ENCODE data around the gene PTPRG.

The PTPRG gene

DNA sequence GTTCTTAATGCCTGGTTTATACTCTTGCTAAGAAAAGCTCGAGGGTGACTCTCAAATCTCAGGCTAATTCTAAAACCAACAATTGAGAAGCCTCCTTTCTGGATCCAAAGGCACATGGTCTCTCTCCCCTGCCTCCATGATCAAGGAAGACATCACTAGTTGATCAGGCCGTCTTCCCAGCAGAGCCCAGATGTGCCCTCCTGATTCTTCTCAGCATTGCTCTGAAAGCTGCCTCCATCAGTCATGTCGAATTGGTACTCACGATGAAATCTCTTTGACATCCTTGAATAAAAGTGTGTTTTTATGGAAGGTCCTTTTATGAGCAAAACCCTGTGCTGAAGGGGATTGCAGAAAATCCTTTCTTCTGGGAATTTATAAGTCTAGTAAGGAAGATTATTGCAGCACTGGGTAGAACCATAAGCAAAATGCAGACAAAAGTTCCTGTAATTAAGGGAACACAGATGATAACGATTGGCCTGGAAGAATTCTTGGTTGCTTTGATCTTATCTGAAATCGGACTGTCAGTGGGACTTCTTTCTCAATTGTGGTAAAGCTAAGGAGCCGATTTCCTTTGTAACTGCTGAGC lies 345.9 kb downstream of the PTPRG start:
- Histone ChIP-seq H3K4me2 (ENCODE audit: low read length) (no peak overlapping the region), H3F3A (ENCODE audit: control insufficient read depth, insufficient read depth) (no peaks in the 10 kb centered on the region), H3K4me3 (ENCODE audit: low read length) (no peak overlapping the region), H3K9me3 (ENCODE audit: control insufficient read depth, insufficient read depth, low read length) (no peaks in the 10 kb centered on the region), H4K20me1 (ENCODE audit: control insufficient read depth, insufficient read depth, low read depth, low read length) (no peaks in the 10 kb centered on the region), H3K36me3 (ENCODE audit: control insufficient read depth, low read length) (no peaks in the 10 kb centered on the region), H3K4me1 (ENCODE audit: control insufficient read depth, low read length) (peaks cover 25% of the 10 kb centered on the region), H3K27me3 (ENCODE audit: control insufficient read depth, low read length) (no peaks in the 10 kb centered on the region), H3K27ac (ENCODE audit: low read depth, low read length) (no peak overlapping the region), H3K79me2 (ENCODE audit: control insufficient read depth, low read length) (no peaks in the 10 kb centered on the region), H3K9me2 (replicated peaks; ENCODE audit: control insufficient read depth, low read length) (no peaks in the 10 kb centered on the region)
- TF ChIP-seq EZH2phosphoT487 (IDR thresholded peaks at IDR 0.05; ENCODE audit: borderline replicate concordance, low read length), result no peak
- no peak for TF ChIP-seq CTCF (IDR thresholded peaks at IDR 0.05; ENCODE audit: low read depth, low read length, poor library complexity, severe bottlenecking)

DNA sequence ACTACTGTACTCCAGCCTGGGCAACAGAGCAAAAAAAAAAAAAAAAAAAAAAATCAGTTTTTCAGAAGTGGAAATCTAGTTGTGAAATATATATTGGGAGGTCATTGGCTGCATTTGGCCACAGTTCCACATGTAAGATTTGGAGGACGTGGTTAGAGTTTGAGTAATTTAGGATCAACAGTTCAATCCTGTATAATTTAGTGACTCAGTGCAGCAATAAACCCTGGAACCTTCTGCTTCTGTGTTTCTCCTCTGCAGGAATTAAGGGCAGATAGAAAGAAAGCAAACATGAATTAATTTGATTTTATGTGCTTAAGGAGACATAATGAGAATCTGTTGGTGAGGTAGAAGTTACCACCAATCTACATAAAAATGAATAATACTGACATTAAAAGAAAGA lies 347.0 kb downstream of the PTPRG start:
- Histone ChIP-seq H3K27me3 (ENCODE audit: control insufficient read depth, low read length) (no peaks in the 10 kb centered on the region), H3K4me3 (ENCODE audit: low read length) (no peak overlapping the region), H3K79me2 (ENCODE audit: control insufficient read depth, low read length) (no peaks in the 10 kb centered on the region), H4K20me1 (ENCODE audit: control insufficient read depth, insufficient read depth, low read depth, low read length) (no peaks in the 10 kb centered on the region), H3K36me3 (ENCODE audit: control insufficient read depth, low read length) (no peaks in the 10 kb centered on the region), H3K27ac (ENCODE audit: low read depth, low read length) (no peak overlapping the region), H3K9me2 (replicated peaks; ENCODE audit: control insufficient read depth, low read length) (no peaks in the 10 kb centered on the region), H3K4me2 (ENCODE audit: low read length) (no peak overlapping the region), H3K4me1 (ENCODE audit: control insufficient read depth, low read length) (peaks cover 20% of the 10 kb centered on the region), H3F3A (ENCODE audit: control insufficient read depth, insufficient read depth) (no peaks in the 10 kb centered on the region), H3K9me3 (ENCODE audit: control insufficient read depth, insufficient read depth, low read length) (no peaks in the 10 kb centered on the region)
- TF ChIP-seq CTCF (IDR thresholded peaks at IDR 0.05; ENCODE audit: low read depth, low read length, poor library complexity, severe bottlenecking), result no peak
- TF ChIP-seq EZH2phosphoT487 (IDR thresholded peaks at IDR 0.05; ENCODE audit: borderline replicate concordance, low read length), result no peak

- no peaks in the 10 kb centered on the region for H3K79me2 ChIP-seq (ENCODE audit: control insufficient read depth, low read length)
- no peak overlapping the region for H3K4me2 ChIP-seq (ENCODE audit: low read length)
- no peaks in the 10 kb centered on the region for H3F3A ChIP-seq (ENCODE audit: control insufficient read depth, insufficient read depth)
- peaks cover 7% of the 10 kb centered on the region for H3K4me1 ChIP-seq (ENCODE audit: control insufficient read depth, low read length)
- no peaks in the 10 kb centered on the region for H4K20me1 ChIP-seq (ENCODE audit: control insufficient read depth, insufficient read depth, low read depth, low read length)
- no peaks in the 10 kb centered on the region for H3K9me3 ChIP-seq (ENCODE audit: control insufficient read depth, insufficient read depth, low read length)
- no peak overlapping the region for H3K4me3 ChIP-seq (ENCODE audit: low read length)
- no peak for TF ChIP-seq EZH2phosphoT487 (IDR thresholded peaks at IDR 0.05; ENCODE audit: borderline replicate concordance, low read length)
- no peak for TF ChIP-seq CTCF (IDR thresholded peaks at IDR 0.05; ENCODE audit: low read depth, low read length, poor library complexity, severe bottlenecking)
- H3K27me3 ChIP-seq (ENCODE audit: control insufficient read depth, low read length), result no peaks in the 10 kb centered on the region
- H3K36me3 ChIP-seq (ENCODE audit: control insufficient read depth, low read length), result no peaks in the 10 kb centered on the region
- H3K9me2 ChIP-seq (replicated peaks; ENCODE audit: control insufficient read depth, low read length), result no peaks in the 10 kb centered on the region
- H3K27ac ChIP-seq (ENCODE audit: low read depth, low read length), result no peak overlapping the region
Measured at GRCh38 chr3:61910732-61911131, 349.4 kb downstream of the PTPRG start.

Data from DOHH2 (cell line).